Panc1 (cell line): ENCODE results near the gene BUD31. TPM values are rescaled to one million over a fixed set of nuclear protein-coding genes. Genes with fewer than 3 reads are reported as not detected.
A peak's percentile ranks its signal among the peaks of the same experiment; 100 is the strongest.

ENCODE experiments used
- ATAC-seq: fragments of 200-7000 bp; cut with Tn5 transposase; 2 replicates; pipeline ENCODE4 v1.9.1; 2020; ENCODE audit warnings: mild to moderate bottlenecking, moderate library complexity
- BruUV-seq: library from RNA; stranded (reverse); fragments of 400-500 nt; replicated peaks from 2 replicates; lab custom pipeline; 2021; lab: Mats Ljungman, UMichigan
- CTCF ChIA-PET: fragments of 300-600 bp; sonication (Branson Sonifier 250); formaldehyde crosslinking; loops from one replicate; lab custom pipeline; 2022; ENCODE audit warnings: antibody characterized with exemption; lab: Charles Lee
- POLR2A ChIA-PET: fragments of 300-600 bp; sonication (Branson Sonifier 250); formaldehyde crosslinking; loops from one replicate; lab custom pipeline; 2022; ENCODE audit warnings: antibody characterized with exemption; lab: Charles Lee
- DNase-seq: peaks from one replicate; pipeline ENCODE4 v3.0.0-alpha.2; 2010; ENCODE audit warnings: low read depth, low spot score
- H3K27ac ChIP-seq: 2 replicates; pipeline ENCODE4 v1.5.1; 2011; ENCODE audit warnings: mild to moderate bottlenecking, low read length, inconsistent platforms
- H3K27me3 ChIP-seq: fragments of 200-500 bp; sonication (Bioruptor generic); 2 replicates; pipeline ENCODE4 v1.6.0; 2014; ENCODE audit warnings: low read length, inconsistent platforms; ENCODE audit not compliant: control insufficient read depth, insufficient read depth
- H3K36me3 ChIP-seq: fragments of 200-500 bp; sonication (Bioruptor generic); 2 replicates; pipeline ENCODE4 v1.5.1; 2014; ENCODE audit warnings: inconsistent platforms, mild to moderate bottlenecking, low read length, moderate library complexity; ENCODE audit not compliant: control insufficient read depth, insufficient read depth
- H3K4me1 ChIP-seq: 2 replicates; pipeline ENCODE4 v1.5.1; 2011; ENCODE audit warnings: inconsistent platforms, mild to moderate bottlenecking, low read length, moderate library complexity; ENCODE audit not compliant: control insufficient read depth, insufficient read depth
- H3K4me3 ChIP-seq, 2 experiments: 2 replicates each; pipeline ENCODE4 v1.5.1; 2011 to 2012; ENCODE audit warnings: low read depth in 2 of 2, low read length in 2 of 2, mild to moderate bottlenecking in 2 of 2, inconsistent platforms in 1 of 2, moderate library complexity in 1 of 2
- H3K9me3 ChIP-seq: fragments of 200-500 bp; sonication (Bioruptor generic); 2 replicates; pipeline ENCODE4 v1.5.1; 2014; ENCODE audit warnings: low read depth, mild to moderate bottlenecking, inconsistent platforms, low read length, moderate library complexity; ENCODE audit not compliant: control insufficient read depth, insufficient read depth
- POLR2AphosphoS5 ChIP-seq: IDR thresholded peaks from 2 replicates; pipeline ENCODE4 v1.6.1; 2012; ENCODE audit warnings: mild to moderate bottlenecking, low read depth, low read length, moderate library complexity
- REST ChIP-seq, 2 experiments: IDR thresholded peaks; 2 replicates each; pipeline ENCODE4 v1.6.1; 2011 to 2012; ENCODE audit warnings: low read depth in 2 of 2, control low read depth in 1 of 2, low read length in 1 of 2, mild to moderate bottlenecking in 1 of 2, moderate library complexity in 1 of 2; ENCODE audit not compliant: insufficient read depth in 1 of 2
- SIN3A ChIP-seq: IDR thresholded peaks from 2 replicates; pipeline ENCODE4 v1.6.1; 2012; ENCODE audit warnings: low read depth, mild to moderate bottlenecking, low read length, moderate library complexity, borderline replicate concordance; ENCODE audit not compliant: insufficient read depth
- TCF7L2 ChIP-seq: IDR thresholded peaks from 2 replicates; pipeline ENCODE4 v1.6.1; 2011; ENCODE audit warnings: mild to moderate bottlenecking, low read depth, low read length, inconsistent platforms
- in situ Hi-C: cut with HindIII; loops from 2 replicates; pipeline ENCODE4 v1.10.0; 2016; ENCODE audit warnings: low sequenced_read_pairs, low pct_unique_long_range_greater_than_20kb
- intact Hi-C: fragments of 100-400 bp; cut with micrococcal nuclease; formaldehyde crosslinking; loops from one replicate; pipeline ENCODE4 v1.10.0; 2022; ENCODE audit not compliant: unreplicated experiment
- total RNA-seq: library from RNA; stranded (reverse); gene quantifications from one replicate; pipeline ENCODE4 v1.2.1, GENCODE V29; 2021; ENCODE audit not compliant: unreplicated experiment
- TF ChIP-seq, protein P1 (sequence below): fragments of 450-650 bp; IDR thresholded peaks from 2 replicates; pipeline ENCODE4 v1.5.1; 2017; ENCODE audit warnings: mild to moderate bottlenecking

BUD31 gene
- total RNA-seq, 1 experiment from 2014 or later = 179 TPM

DNA sequence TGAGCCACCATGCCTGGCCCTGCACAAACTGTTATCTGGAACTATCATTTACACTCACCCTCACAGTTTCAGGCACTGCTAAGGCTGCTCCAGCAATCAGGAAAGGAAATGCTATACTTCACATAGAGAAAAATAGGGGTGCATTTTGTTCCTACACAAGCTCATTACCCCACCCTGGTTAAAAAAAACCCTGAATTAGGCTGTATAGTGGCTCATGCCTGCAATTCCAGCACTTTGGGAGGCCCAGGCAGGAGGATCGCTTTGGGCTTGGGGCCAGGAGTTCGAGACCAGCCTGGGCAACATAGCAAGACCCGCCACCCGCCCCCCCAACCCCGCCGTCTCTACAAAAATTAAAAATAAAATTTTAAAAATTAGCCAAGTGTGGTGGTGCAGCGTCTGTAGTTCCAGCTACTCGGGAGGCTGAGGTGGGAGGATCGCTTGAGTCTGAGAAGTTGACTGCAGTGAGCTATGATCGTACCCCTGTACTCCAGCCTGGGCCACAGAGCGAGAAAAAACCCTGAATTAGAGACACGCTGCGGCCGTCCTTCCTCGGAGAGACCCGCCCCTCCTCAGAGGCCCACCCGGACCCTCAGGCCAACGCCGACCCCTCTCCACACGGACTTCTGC is 29.3 kb downstream of the BUD31 start:
- Histone ChIP-seq H3K27me3 (no peaks in the 10 kb centered on the region), H3K27ac (peak overlapping the region; percentile 94), H3K4me1 (peaks cover 15% of the 10 kb centered on the region), H3K36me3 (peaks cover 11% of the 10 kb centered on the region; the same call in 1 of the 2 replicates), H3K4me3 (peak overlapping the region; percentile 93 to 95), H3K9me3 (no peaks in the 10 kb centered on the region)
- in situ Hi-C loops (no loop called here), intact Hi-C loops (no loop called here)
- POLR2A ChIA-PET = no interaction called here
- TF ChIP-seq SIN3A = no peak
- no peak for TF ChIP-seq REST (IDR thresholded peaks at IDR 0.05; ENCODE audit: insufficient read depth in 1 of 2, low read depth in 2 of 2, low read length in 1 of 2)
- TF ChIP-seq TCF7L2 = no peak
- TF ChIP-seq, protein P1, sequence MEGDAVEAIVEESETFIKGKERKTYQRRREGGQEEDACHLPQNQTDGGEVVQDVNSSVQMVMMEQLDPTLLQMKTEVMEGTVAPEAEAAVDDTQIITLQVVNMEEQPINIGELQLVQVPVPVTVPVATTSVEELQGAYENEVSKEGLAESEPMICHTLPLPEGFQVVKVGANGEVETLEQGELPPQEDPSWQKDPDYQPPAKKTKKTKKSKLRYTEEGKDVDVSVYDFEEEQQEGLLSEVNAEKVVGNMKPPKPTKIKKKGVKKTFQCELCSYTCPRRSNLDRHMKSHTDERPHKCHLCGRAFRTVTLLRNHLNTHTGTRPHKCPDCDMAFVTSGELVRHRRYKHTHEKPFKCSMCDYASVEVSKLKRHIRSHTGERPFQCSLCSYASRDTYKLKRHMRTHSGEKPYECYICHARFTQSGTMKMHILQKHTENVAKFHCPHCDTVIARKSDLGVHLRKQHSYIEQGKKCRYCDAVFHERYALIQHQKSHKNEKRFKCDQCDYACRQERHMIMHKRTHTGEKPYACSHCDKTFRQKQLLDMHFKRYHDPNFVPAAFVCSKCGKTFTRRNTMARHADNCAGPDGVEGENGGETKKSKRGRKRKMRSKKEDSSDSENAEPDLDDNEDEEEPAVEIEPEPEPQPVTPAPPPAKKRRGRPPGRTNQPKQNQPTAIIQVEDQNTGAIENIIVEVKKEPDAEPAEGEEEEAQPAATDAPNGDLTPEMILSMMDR = no peak
- TF ChIP-seq POLR2AphosphoS5 = no peak
- no TSS peak for BruUV-seq
- CTCF ChIA-PET = interaction anchor here (0.7 kb wide), 1 partner anchor 39 kb away, joined by 3 read pairs; no protein-coding TSS in a partner anchor
- ATAC-seq (peak; percentile 26; the same call in 1 of the 2 replicates), DNase-seq (no peak)

DNA sequence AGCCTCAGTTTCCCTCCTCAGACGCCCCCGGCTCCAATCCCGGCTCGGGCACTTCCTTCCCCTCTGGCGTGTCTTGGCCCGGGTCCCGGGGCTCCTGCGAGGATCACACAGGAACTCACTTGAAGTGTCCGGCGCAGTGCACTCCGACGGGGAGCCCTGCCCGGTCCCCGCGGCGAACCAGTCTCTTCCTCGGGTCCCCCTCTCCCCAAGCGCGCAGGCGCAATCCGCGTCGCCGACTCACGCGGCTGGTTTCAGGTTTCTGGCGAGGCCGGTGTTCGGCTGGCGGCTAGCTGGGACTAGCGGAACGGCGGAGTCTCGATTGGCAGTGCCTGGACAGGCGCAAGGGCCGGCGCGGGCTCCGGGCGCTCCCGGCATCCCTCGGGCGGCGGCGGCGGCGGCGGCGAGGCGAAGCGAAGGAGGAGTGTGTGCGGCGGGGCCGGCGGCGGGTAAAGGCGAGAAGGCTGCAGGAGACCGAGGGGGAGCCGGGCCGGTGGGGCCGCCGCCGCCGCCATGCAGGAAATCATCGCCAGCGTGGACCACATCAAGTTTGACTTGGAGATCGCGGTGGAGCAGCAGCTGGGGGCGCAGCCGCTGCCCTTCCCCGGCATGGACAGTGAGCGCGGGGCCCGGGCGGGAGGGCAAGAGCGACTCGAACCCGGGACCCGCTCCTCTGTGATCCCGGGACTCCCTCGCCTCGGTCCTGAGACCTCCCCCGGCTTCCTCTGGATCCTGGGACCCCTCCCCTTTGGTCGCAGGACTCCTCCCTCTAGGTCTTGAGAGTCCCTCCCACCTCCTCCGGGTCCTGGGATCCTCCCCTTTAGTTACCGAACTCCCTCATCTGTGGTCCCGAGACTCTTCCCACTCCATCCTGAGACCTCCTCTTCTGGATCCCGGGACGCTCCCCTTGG is 30.1 kb downstream of the BUD31 start, which contains the start of the genes CPSF4 and PTCD1:
Gene CPSF4 (plus strand): TSS at position 371 of the 908 bp plus-strand sequence. CDS start 140 bp downstream, at position 511.
Gene PTCD1 (minus strand): TSS at position 226 of the 908 bp plus-strand sequence. CDS start 3,556 bp downstream, outside the sequence.
- Histone ChIP-seq H3K4me3 (peak within 1 kb of the TSS; percentile 93 to 95), H3K27ac (peak within 1 kb of the TSS; percentile 94), H3K36me3 (peaks cover 11% of the 10 kb centered on the region; the same call in 1 of the 2 replicates), H3K4me1 (peaks cover 15% of the 10 kb centered on the region), H3K9me3 (no peaks in the 10 kb centered on the region), H3K27me3 (no peaks in the 10 kb centered on the region)
- in situ Hi-C loops = no loop called here
- no peak for TF ChIP-seq REST (IDR thresholded peaks at IDR 0.05; ENCODE audit: insufficient read depth in 1 of 2, low read depth in 2 of 2, low read length in 1 of 2)
- TF ChIP-seq POLR2AphosphoS5 = peak; percentile 81
- peak; percentile 31; the same call in 1 of the 2 replicates for TF ChIP-seq TCF7L2
- TF ChIP-seq SIN3A = no peak; the same call in 1 of the 2 replicates
- TF ChIP-seq, protein P1 = no peak
- CTCF ChIA-PET = no interaction called here
- no TSS peak for BruUV-seq
- POLR2A ChIA-PET = no interaction called here
- ATAC-seq = peak; percentile 97
- peak; percentile 81 for DNase-seq
- intact Hi-C loops = no loop called here
